Pericardium fibroblast (primary cell): Measurements from ENCODE around the gene PIP4K2C. TPM values are rescaled to one million over a fixed set of nuclear protein-coding genes. Genes with fewer than 3 reads are reported as not detected.

Experiments used
- total RNA-seq: library from RNA; depleted of rRNA; stranded (reverse); fragments of >200 nt; gene quantifications from 2 replicates; pipeline ENCODE4 v1.2.3, GENCODE V29; 2015

Gene PIP4K2C
- total RNA-seq, result 7.4 and 7.6 TPM in 2 replicates

GRCh38 chr12:57590864-57591781 lies at the start of gene PIP4K2C:
PIP4K2C (plus strand) TSS chr12:57591192; CDS start chr12:57591290, 98 bp downstream.

GRCh38 chr12:57546438-57547287 lies 44.3 kb upstream of the PIP4K2C start, which contains the start of gene DCTN2:
DCTN2 (minus strand) TSS chr12:57547192; CDS start chr12:57547063, 129 bp downstream.

GRCh38 chr12:57549909-57550640 lies 40.9 kb upstream of the PIP4K2C start, which contains the start of gene KIF5A:
KIF5A (plus strand) TSS chr12:57550044; CDS start chr12:57550272, 228 bp downstream.

GRCh38 chr12:57604454-57604991 lies 13.5 kb downstream of the PIP4K2C start, which contains the start of gene DTX3:
DTX3 (plus strand) TSS chr12:57604824; CDS start chr12:57606518, 1,694 bp downstream.

GRCh38 chr12:57611108-57611826 lies 20.3 kb downstream of the PIP4K2C start, which contains the start of gene ARHGEF25:
ARHGEF25 (plus strand) TSS chr12:57611435; CDS start chr12:57611895, 460 bp downstream.

GRCh38 chr12:57632958-57633840 lies 42.2 kb downstream of the PIP4K2C start, which contains the start of gene B4GALNT1:
B4GALNT1 (minus strand) TSS chr12:57633201; CDS start chr12:57632132, 1,069 bp downstream.

Other genes starting within 250 kb of the PIP4K2C start
- 17.7 and 29.1 TPM in 2 replicates for gene R3HDM2, start 160.1 kb upstream of the PIP4K2C start, total RNA-seq
- gene INHBC, start 156.4 kb upstream of the PIP4K2C start, total RNA-seq, result 0.09 TPM in 1 of 2 replicates, not detected in the other
- gene INHBE, start 135.9 kb upstream of the PIP4K2C start, total RNA-seq, result 7.0 and 7.2 TPM in 2 replicates
- gene GLI1, start 131.4 kb upstream of the PIP4K2C start, total RNA-seq, result 0.68 and 1.3 TPM in 2 replicates
- 0.23 TPM in 1 of 2 replicates, not detected in the other for gene ARHGAP9, start 111.3 kb upstream of the PIP4K2C start, total RNA-seq
- gene MARS1, start 103.1 kb upstream of the PIP4K2C start, total RNA-seq, result 101 and 103 TPM in 2 replicates
- gene DDIT3, start 70.7 kb upstream of the PIP4K2C start, total RNA-seq, result 51.3 and 55.1 TPM in 2 replicates
- gene MBD6, start 68.4 kb upstream of the PIP4K2C start, total RNA-seq, result 5.1 and 8.8 TPM in 2 replicates
- gene DCTN2, start 44.0 kb upstream of the PIP4K2C start, total RNA-seq, result 155 and 186 TPM in 2 replicates
- gene KIF5A, start 41.1 kb upstream of the PIP4K2C start, total RNA-seq, result 0.17 TPM in 1 of 2 replicates, not detected in the other
- gene DTX3, start 13.6 kb downstream of the PIP4K2C start, total RNA-seq, result 6.6 and 8.6 TPM in 2 replicates
- gene ARHGEF25, start 20.2 kb downstream of the PIP4K2C start, total RNA-seq, result 10.4 and 10.8 TPM in 2 replicates
- gene B4GALNT1, start 42.0 kb downstream of the PIP4K2C start, total RNA-seq, result 0.17 TPM in 1 of 2 replicates, not detected in the other
- gene OS9, start 102.9 kb downstream of the PIP4K2C start, total RNA-seq, result 191 and 216 TPM in 2 replicates
- gene AGAP2, start 147.6 kb downstream of the PIP4K2C start, total RNA-seq, result under 0.01 and 0.23 TPM in 2 replicates
- gene TSPAN31, start 153.8 kb downstream of the PIP4K2C start, total RNA-seq, result 60.6 and 72.7 TPM in 2 replicates
- gene CDK4, start 161.1 kb downstream of the PIP4K2C start, total RNA-seq, result 203 and 231 TPM in 2 replicates
- gene MARCHF9, start 163.9 kb downstream of the PIP4K2C start, total RNA-seq, result 1.8 and 3.6 TPM in 2 replicates
- 0.68 and 1.6 TPM in 2 replicates for gene CYP27B1, start 175.9 kb downstream of the PIP4K2C start, total RNA-seq
- gene METTL1, start 180.9 kb downstream of the PIP4K2C start, total RNA-seq, result 8.5 and 20.0 TPM in 2 replicates
- gene EEF1AKMT3, start 181.4 kb downstream of the PIP4K2C start, total RNA-seq, result 5.4 and 7.7 TPM in 2 replicates
- 13.6 and 18.3 TPM in 2 replicates for gene TSFM, start 191.6 kb downstream of the PIP4K2C start, total RNA-seq
- gene AVIL, start 227.5 kb downstream of the PIP4K2C start, total RNA-seq, result 1.8 and 3.6 TPM in 2 replicates